ENCODE results near the gene ITGA1. TPM values are rescaled to one million over a fixed set of nuclear protein-coding genes. Genes with fewer than 3 reads are reported as not detected.

ITGA1 gene
- total and polyA plus RNA-seq, 2 of the 8 experiments (the other 6 are each of a cell fraction or from before 2014, with no cell fraction given), result 2.3 to 9.0 TPM

GRCh38 chr5:52827815-52828214, 40.1 kb downstream of the ITGA1 start:
- no peak overlapping the region for H2AFZ ChIP-seq (ENCODE audit: low read length)
- H3K56ac ChIP-seq (replicated peaks; ENCODE audit: insufficient read length, low read depth, low read length), result no peak overlapping the region
- no peak overlapping the region for H3K18ac ChIP-seq (ENCODE audit: extremely low read depth, low read length)
- no peak for DNase-seq (ENCODE audit: low read depth in 1 of 2, low spot score in 2 of 2)
- no peaks in the 10 kb centered on the region for H3K23me2 ChIP-seq (ENCODE audit: low read depth, low read length)
- no peaks in the 10 kb centered on the region for H3K36me3 ChIP-seq (ENCODE audit: control insufficient read depth in 2 of 4, insufficient read depth in 4 of 4, low read length in 3 of 4)
- no peak overlapping the region for H3K9ac ChIP-seq (replicated peaks in 1 of 4; ENCODE audit: extremely low read depth in 1 of 4, low read depth in 3 of 4, low read length in 3 of 4)
- no peaks in the 10 kb centered on the region for H3K79me2 ChIP-seq (ENCODE audit: control insufficient read depth in 1 of 2, insufficient read depth in 2 of 2, low read length in 2 of 2)
- no peak overlapping the region for H3K14ac ChIP-seq (ENCODE audit: insufficient read length)
- POLR2A ChIA-PET (ENCODE audit: partially characterized antibody), result no interaction called here
- H3K4me2 ChIP-seq (ENCODE audit: insufficient read depth in 1 of 2, low read depth in 2 of 2, low read length in 2 of 2), result no peak overlapping the region
- no peaks in the 10 kb centered on the region for H4K20me1 ChIP-seq (replicated peaks in 1 of 2; ENCODE audit: control insufficient read depth in 1 of 2, insufficient read depth in 2 of 2, low read length in 2 of 2)
- no peak overlapping the region for H2AK5ac ChIP-seq (ENCODE audit: low read depth, low read length)
- no peak overlapping the region for H2BK20ac ChIP-seq (ENCODE audit: low read length)
- FAIRE-seq, result no peak
- H2BK15ac ChIP-seq (ENCODE audit: low read length), result no peak overlapping the region
- H4K91ac ChIP-seq (replicated peaks; ENCODE audit: insufficient read length, low read length), result no peak overlapping the region
- no peak overlapping the region for H3K23ac ChIP-seq (ENCODE audit: insufficient read length)
- no peaks in the 10 kb centered on the region for H3K4me1 ChIP-seq (replicated peaks in 1 of 4; ENCODE audit: control insufficient read depth in 3 of 4, insufficient read depth in 4 of 4, low read length in 3 of 4)
- no peak overlapping the region for H3K4ac ChIP-seq (replicated peaks; ENCODE audit: insufficient read length, low read depth, low read length)
- H3K4me3 ChIP-seq (ENCODE audit: extremely low read depth in 1 of 4, insufficient read depth in 2 of 4, low read depth in 3 of 4, low read length in 4 of 4), result no peak overlapping the region
- H3K27me3 ChIP-seq (replicated peaks in 1 of 4; ENCODE audit: control insufficient read depth in 3 of 4, extremely low read depth in 1 of 4, insufficient read depth in 3 of 4, low read length in 3 of 4), result no peaks in the 10 kb centered on the region
- no peaks in the 10 kb centered on the region; a peak in 1 of 4 replicates for H3K9me3 ChIP-seq (ENCODE audit: insufficient read depth in 2 of 2, low read depth in 1 of 2, low read length in 1 of 2)
- CTCF ChIA-PET (ENCODE audit: partially characterized antibody), result no interaction called here
- H2BK5ac ChIP-seq (ENCODE audit: low read depth, low read length), result no peak overlapping the region
- no peak overlapping the region for H2BK12ac ChIP-seq (ENCODE audit: low read depth, low read length)
- no peak overlapping the region for H4K8ac ChIP-seq (ENCODE audit: extremely low read depth, insufficient read depth, low read length)
- H2BK120ac ChIP-seq (replicated peaks; ENCODE audit: low read depth, low read length), result no peak overlapping the region
- no peak overlapping the region for H3K27ac ChIP-seq (ENCODE audit: low read depth, low read length)
- no peaks in the 10 kb centered on the region for H3K79me1 ChIP-seq (ENCODE audit: low read depth, low read length)
- no peak overlapping the region for H4K5ac ChIP-seq (ENCODE audit: insufficient read length, low read depth, low read length)
- 96% methylated on average over 1 of the region's 1 CpG; no CpG with 5 or more reads in 1 of the 2 experiments for WGBS, 2 experiments (ENCODE audit: extremely low coverage in 1 of 2, insufficient coverage in 1 of 2, insufficient read length in 1 of 2, insufficient replicate concordance in 2 of 2, low coverage in 1 of 2, low lambda C conversion rate in 2 of 2, missing lambda C conversion rate in 1 of 2)
- no peak for TF ChIP-seq EGR1 (IDR thresholded peaks at IDR 0.05; ENCODE audit: borderline replicate concordance, low read depth, low read length)
- TF ChIP-seq EP300 (IDR thresholded peaks at IDR 0.05; ENCODE audit: borderline replicate concordance in 1 of 2, low read depth in 2 of 2, low read length in 2 of 2), result no peak
- no peak for TF ChIP-seq NRF1 (IDR thresholded peaks at IDR 0.05; ENCODE audit: low read depth, low read length)
- no peak for TF ChIP-seq MAX (IDR thresholded peaks at IDR 0.05)
- no peak for TF ChIP-seq SIX5 (IDR thresholded peaks at IDR 0.05; ENCODE audit: low read depth, low read length)
- no peak for TF ChIP-seq SP2 (IDR thresholded peaks at IDR 0.05; ENCODE audit: low read length)
- TF ChIP-seq POLR2AphosphoS5 (IDR thresholded peaks at IDR 0.05; ENCODE audit: low read depth, low read length), result no peak
- no peak for TF ChIP-seq CREB1 (IDR thresholded peaks at IDR 0.05)
- no peak for TF ChIP-seq MAFK (IDR thresholded peaks at IDR 0.05; ENCODE audit: low read depth, low read length)
- no peak for TF ChIP-seq RNF2 (IDR thresholded peaks at IDR 0.05; ENCODE audit: borderline replicate concordance, low read depth, low read length, missing control alignments, poor library complexity, severe bottlenecking)
- TF ChIP-seq SIRT6 (IDR thresholded peaks at IDR 0.05; ENCODE audit: low read length), result no peak
- TF ChIP-seq KDM1A (IDR thresholded peaks at IDR 0.05; ENCODE audit: borderline replicate concordance, low read length), result no peak
- TF ChIP-seq FOSL1 (IDR thresholded peaks at IDR 0.05; ENCODE audit: insufficient read depth, low read depth, low read length), result no peak
- no peak for TF ChIP-seq CTBP2 (IDR thresholded peaks at IDR 0.05; ENCODE audit: borderline replicate concordance, insufficient read depth, insufficient read length, low read length)
- TF ChIP-seq EZH2 (IDR thresholded peaks at IDR 0.05; ENCODE audit: low read depth, low read length, severe bottlenecking), result no peak
